ENCODE measurements around the gene VEZF1.

Gene VEZF1

DNA sequence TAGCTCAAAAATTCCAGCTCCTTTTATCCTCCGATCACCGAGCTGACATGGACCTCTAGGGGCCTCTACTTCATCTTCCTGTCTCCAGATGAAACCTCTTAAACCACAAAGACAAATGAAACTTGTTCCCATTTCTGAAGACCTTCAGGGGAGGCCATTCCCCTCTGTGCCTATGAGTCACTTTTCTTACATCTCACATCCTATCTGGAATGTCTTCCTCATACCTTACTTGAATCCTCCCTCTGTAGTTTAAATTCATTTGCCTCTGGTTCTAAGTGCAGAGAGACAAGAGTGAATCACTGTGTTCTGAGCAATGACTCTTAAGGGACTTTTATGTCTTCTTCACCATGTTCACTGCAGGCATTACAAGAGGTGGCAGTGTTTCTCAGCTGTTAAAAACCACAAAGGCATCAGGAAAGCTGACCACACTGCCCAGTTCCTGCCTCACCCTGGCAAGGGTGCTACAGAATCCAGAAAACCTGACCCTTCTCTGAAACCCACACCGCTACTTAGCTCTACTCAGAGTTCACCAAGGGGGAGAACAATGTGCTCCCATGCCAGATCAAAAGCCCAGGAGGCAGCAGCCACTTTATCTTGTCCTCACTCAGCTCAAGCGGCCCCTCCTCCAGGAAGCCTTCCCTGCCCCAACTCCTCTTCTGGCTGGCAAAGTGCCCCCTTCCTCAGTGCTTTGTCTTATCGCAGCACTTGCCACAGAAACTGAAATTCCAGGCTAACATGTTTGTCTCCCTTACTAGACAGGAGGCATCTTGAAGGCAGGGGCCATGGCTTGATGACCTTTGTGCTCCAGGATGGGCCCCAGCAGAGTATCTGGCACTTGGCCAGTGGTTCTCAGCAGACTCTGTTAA is 39.3 kb downstream of the VEZF1 start:
- DNase-seq, result no peak

DNA sequence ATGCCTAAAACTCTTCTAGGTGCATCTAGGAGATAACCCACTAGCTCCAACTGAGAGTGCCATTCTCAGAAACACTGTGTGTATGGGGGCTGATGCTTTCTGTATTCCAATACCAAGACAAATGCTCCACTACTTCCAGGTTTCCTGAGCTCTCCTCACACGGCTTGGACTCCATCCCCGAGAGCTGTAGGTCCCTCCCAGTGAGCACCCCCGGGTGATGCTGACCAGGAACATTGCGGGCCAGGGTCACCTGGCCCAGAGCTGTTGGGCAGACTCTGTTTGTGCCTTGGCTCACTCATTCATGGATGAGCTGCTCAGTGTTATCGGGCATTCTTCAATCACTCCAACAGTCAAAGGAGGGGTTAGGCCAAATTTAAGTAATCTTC is 39.9 kb downstream of the VEZF1 start:
- DNase-seq, result no peak

DNA sequence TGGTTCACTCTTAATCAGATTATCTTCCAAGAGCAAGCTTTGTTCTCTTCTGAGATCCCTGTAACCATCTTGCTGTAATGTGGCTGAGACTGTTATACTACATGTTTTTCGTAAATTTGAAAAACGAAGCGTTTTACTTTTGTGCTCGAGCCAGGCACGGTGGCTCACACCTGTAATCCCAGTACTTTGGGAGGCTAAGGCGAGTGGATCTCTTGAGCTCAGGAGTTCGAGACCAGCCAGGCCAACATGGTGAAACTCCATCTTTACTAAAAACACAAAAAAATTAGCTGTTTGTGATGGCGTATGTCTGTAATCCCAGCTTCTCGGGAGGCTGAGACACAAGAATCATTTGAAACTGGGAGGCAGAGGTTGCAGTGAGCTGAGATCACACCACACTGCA is 40.7 kb downstream of the VEZF1 start:
- DNase-seq, result no peak

- no peak for DNase-seq
Observed at GRCh38 chr17:57946798-57947358, 41.2 kb downstream of the VEZF1 start.

- DNase-seq, result no peak
Observed at GRCh38 chr17:57945996-57946797, 41.9 kb downstream of the VEZF1 start.

GRCh38 chr17:57944908-57945307 is 43.1 kb downstream of the VEZF1 start:
- DNase-seq, result no peak

DNA sequence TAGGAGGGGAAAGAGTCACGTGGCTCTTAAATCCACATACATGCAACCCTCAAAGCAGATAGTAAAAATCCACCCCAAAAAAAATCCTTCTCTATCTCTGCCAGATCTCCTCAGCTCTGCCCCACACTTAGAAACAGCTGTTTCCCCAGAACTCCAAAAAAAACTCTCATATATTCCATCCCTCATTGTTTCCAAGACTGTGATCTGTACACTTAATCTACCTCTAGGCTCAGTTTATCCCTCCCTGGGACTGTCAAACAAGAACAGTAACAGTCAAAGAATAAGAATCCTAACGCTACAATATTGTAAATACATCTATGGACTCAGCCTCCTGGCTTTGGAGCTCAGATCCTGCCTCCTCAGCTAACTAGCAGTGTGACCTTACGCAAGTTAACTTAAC is 44.4 kb downstream of the VEZF1 start:
- DNase-seq, result no peak

DNA sequence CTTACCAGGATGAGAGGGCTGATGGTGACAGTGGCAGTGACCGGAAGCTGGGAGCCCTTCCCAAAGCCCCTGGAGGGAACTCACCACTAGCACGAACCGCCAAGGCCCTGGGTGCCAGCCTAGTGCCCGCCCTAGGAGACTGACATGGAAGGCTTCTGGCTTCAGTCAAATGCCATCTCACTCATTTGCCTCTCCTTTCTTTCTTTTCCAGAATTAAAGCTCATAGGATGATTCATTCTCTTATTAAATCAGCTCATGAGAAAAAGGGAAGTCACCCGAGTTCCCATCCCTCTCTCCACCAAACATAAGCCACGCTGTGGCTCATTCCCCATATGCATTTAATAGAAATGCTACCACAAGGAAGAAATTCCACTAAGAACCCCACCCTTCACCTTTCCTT is 44.9 kb downstream of the VEZF1 start:
- DNase-seq, result no peak

DNA sequence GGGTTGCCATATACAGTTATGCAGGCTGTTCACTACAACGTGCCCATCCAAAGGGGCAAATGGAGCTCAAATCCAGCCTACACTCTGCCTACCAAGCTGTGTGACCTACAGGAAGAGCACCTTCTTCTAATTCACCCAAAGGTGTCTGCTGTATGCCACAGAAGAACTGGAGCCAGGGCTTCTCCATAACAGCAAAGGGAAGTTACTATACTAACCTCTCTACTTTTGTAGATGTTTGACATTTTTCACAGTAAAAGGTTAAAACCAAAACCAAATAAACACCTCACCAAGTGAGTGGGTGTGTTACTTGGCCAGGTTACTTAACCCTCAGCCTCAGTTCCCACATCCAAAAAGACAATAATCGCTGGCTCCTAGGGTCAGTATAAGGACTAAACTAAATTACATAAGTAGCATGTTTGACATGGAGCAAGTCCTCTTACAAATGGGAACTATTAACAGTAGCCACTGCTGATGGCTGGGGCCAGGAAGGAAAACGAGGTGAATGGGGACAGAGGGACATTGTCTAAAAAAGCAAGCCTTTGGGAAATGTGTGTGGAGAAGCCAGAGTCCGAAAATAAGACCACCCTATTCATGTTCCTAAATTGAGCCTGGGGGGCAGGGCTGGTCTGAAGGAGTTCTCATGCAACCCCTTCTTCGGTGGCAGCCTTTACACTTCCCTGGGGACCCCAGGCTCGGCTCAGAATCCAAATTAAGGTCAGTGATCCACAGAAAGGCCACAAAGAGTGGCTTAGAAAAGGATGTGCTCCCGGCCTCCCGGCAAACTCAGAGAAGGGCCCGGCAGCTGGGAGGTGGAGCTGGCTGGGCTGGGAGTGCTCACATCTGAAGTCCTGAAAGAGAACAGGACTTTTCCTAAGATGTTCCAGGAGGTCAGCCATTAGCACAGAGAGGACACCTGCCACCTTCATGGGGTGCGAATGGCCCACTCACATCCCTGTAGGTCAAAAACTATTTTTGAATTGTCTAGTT is 46.4 kb downstream of the VEZF1 start:
- no peak for DNase-seq

GRCh38 chr17:57940653-57941329 is 47.3 kb downstream of the VEZF1 start:
- DNase-seq, result peak; percentile 48

DNA sequence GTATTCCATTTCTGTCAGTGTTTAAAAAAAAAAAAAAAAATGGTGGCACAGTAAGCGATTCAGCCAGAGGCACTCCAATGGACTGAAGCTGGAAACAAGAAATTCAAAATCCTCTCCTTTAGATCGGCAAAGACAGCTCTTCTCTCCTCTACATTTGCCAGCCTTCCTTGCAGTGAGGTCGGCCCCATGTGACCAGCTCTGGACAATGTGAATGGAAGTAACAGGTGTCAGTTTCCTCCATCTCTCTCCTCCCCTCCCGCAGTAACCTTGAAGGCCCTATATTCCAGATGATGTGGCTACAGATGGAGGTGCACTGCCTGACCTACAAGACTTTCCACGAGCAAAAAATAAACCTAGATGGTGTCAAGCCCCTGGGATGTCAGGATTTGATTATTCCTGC is 47.8 kb downstream of the VEZF1 start:
- no peak for DNase-seq

GRCh38 chr17:57939797-57940196 is 48.3 kb downstream of the VEZF1 start:
- no peak for DNase-seq

- DNase-seq, result no peak
Observed at GRCh38 chr17:57938061-57938502, 50.0 kb downstream of the VEZF1 start.

- DNase-seq, result no peak
Observed at GRCh38 chr17:57937492-57937891, 50.6 kb downstream of the VEZF1 start.

DNA sequence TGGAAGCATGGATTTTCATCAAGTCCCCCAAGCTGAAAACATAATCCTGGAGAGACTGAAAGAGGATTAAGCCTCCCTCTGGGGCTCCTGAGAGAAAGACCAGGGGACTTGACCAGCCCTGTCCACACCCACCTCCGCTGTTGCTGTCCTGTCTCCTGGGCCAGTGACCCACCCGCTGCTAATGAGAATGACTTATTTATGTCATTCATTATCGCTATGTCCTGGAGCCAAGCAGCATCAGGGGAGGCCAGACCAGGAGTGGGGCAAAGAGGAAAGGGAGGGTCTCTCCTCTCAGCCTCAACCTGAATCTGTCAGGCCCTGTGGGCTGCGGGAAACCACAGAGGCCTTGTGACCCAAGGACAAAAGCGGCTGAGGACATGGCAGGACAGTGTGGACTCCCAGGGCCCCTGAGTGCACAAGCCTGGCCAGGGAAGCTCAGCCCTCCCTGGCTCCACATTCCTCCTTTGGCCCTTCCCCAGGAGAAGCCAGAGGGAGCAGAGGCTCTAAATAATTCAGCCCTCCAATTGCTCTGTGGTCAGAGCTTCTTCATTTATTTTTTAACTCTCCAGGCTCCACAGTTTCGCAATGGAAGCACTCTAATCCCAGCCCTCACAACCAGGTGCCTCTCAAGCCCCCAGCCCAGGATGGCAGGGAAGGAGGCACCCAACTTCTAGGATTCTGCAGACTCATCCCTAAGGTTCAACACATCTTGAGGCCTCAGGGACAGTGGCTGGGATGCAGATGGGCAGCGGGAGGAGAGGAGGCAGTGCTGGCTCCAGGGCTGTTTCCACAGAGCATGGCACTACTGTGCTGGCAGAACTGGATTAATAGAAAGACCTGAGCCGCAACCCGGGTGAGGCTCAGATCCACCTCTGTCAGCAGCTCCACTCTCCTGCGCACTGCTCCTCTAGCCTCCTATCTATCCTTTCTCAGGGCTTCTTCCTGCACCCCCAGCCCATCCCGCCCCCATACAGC is 51.9 kb downstream of the VEZF1 start:
- no peak for DNase-seq

- no peak for DNase-seq
Observed at GRCh38 chr17:57931488-57932137, 56.4 kb downstream of the VEZF1 start.

GRCh38 chr17:57930239-57930638 is 57.8 kb downstream of the VEZF1 start:
- no peak for DNase-seq

GRCh38 chr17:57929386-57929785 is 58.7 kb downstream of the VEZF1 start:
- DNase-seq, result no peak

GRCh38 chr17:57928928-57929327 is 59.1 kb downstream of the VEZF1 start:
- no peak for DNase-seq
